ENCODE data around the gene ZSCAN25. TPM values are rescaled to one million over a fixed set of nuclear protein-coding genes. Genes with fewer than 3 reads are reported as not detected.
"Not testable (repeated sequence)": the region's sequence is repeated elsewhere in the genome, so short reads cannot be mapped to it uniquely, and the experiment has no call there.

Gene ZSCAN25
- total RNA-seq, 1 experiment from 2014 or later = 15.0 TPM

- no peak for DNase-seq (ENCODE audit: low spot score)
Measured at GRCh38 chr7:99645590-99645989, 28.8 kb downstream of the ZSCAN25 start.

GRCh38 chr7:99648843-99649242, 32.1 kb downstream of the ZSCAN25 start:
- DNase-seq (ENCODE audit: low spot score) = no peak

GRCh38 chr7:99651290-99651689, 34.5 kb downstream of the ZSCAN25 start:
- DNase-seq (ENCODE audit: low spot score) = no peak

- no peak for DNase-seq (ENCODE audit: low spot score)
Measured at GRCh38 chr7:99652671-99653070, 35.9 kb downstream of the ZSCAN25 start.

GRCh38 chr7:99653269-99653668, 36.5 kb downstream of the ZSCAN25 start:
- not testable (repeated sequence) for DNase-seq (ENCODE audit: low spot score)

GRCh38 chr7:99653754-99654153, 37.0 kb downstream of the ZSCAN25 start:
- no peak for DNase-seq (ENCODE audit: low spot score)

- DNase-seq (ENCODE audit: low spot score) = not testable (repeated sequence)
Measured at GRCh38 chr7:99654626-99655025, 37.9 kb downstream of the ZSCAN25 start.

GRCh38 chr7:99657879-99658278, 41.1 kb downstream of the ZSCAN25 start:
- not testable (repeated sequence) for DNase-seq (ENCODE audit: low spot score)

GRCh38 chr7:99665312-99666012, 48.7 kb downstream of the ZSCAN25 start:
- DNase-seq (ENCODE audit: low spot score) = no peak

GRCh38 chr7:99666013-99666395, 49.3 kb downstream of the ZSCAN25 start:
- DNase-seq (ENCODE audit: low spot score) = no peak

GRCh38 chr7:99667179-99667578, 50.4 kb downstream of the ZSCAN25 start:
- no peak for DNase-seq (ENCODE audit: low spot score)

- no peak for DNase-seq (ENCODE audit: low spot score)
Measured at GRCh38 chr7:99668541-99668940, 51.8 kb downstream of the ZSCAN25 start.

GRCh38 chr7:99669782-99670181, 53.0 kb downstream of the ZSCAN25 start:
- DNase-seq (ENCODE audit: low spot score) = no peak

GRCh38 chr7:99672573-99672972, 55.8 kb downstream of the ZSCAN25 start:
- no peak for DNase-seq (ENCODE audit: low spot score)

- no peak for DNase-seq (ENCODE audit: low spot score)
Measured at GRCh38 chr7:99674995-99675742, 58.4 kb downstream of the ZSCAN25 start.

- no peak for DNase-seq (ENCODE audit: low spot score)
Measured at GRCh38 chr7:99677013-99677647, 60.4 kb downstream of the ZSCAN25 start.

GRCh38 chr7:99677648-99678045, 60.9 kb downstream of the ZSCAN25 start:
- DNase-seq (ENCODE audit: low spot score) = no peak

GRCh38 chr7:99679032-99679399, 62.3 kb downstream of the ZSCAN25 start:
- DNase-seq (ENCODE audit: low spot score) = peak; percentile 95

- DNase-seq (ENCODE audit: low spot score) = peak; percentile 90
Measured at GRCh38 chr7:99679400-99680191, 62.9 kb downstream of the ZSCAN25 start, which contains the start of gene CYP3A5. Gene CYP3A5, minus strand, starts transcription at chr7:99679996. Its CDS starts 100 bp downstream, at chr7:99679896.

Data from HT-29 (cell line).